ENCODE results near the gene KRTAP9-1. TPM values are rescaled to one million over a fixed set of nuclear protein-coding genes. Genes with fewer than 3 reads are reported as not detected.
"Not testable (repeated sequence)": the region's sequence is repeated elsewhere in the genome, so short reads cannot be mapped to it uniquely, and the experiment has no call there.

Gene KRTAP9-1
- total RNA-seq, 1 experiment from 2014 or later = not detected

- not testable (repeated sequence) for H3K36me3 ChIP-seq, H3K27me3 ChIP-seq, H3K4me3 ChIP-seq
These were observed 37.0 kb downstream of the KRTAP9-1 start, which contains the start of gene KRTAP9-2 for GRCh38 chr17:41226598-41227095. Gene KRTAP9-2 (plus strand): TSS chr17:41226648. CDS start chr17:41226655, 7 bp downstream.

GRCh38 chr17:41230094-41230493 lies 40.4 kb downstream of the KRTAP9-1 start:
- Histone ChIP-seq H3K27me3 (no peaks in the 10 kb centered on the region), H3K9me3 (no peaks in the 10 kb centered on the region; the same call in 1 of the 2 replicates), H3K36me3 (no peaks in the 10 kb centered on the region), H3K4me3 (no peak overlapping the region)
- no peak for DNase-seq

More at GRCh38 chr17:41226598-41227095, 37.0 kb downstream of the KRTAP9-1 start, which contains the start of gene KRTAP9-2:
- not testable (repeated sequence) for DNase-seq, H3K9me3 ChIP-seq

GRCh38 chr17:41231731-41232130 lies 42.0 kb downstream of the KRTAP9-1 start:
- Histone ChIP-seq H3K27me3 (no peaks in the 10 kb centered on the region), H3K9me3 (no peaks in the 10 kb centered on the region), H3K4me3 (no peak overlapping the region), H3K36me3 (no peaks in the 10 kb centered on the region)
- no peak for DNase-seq

- H3K27me3 ChIP-seq, H3K9me3 ChIP-seq, H3K36me3 ChIP-seq, DNase-seq, H3K4me3 ChIP-seq: not testable (repeated sequence)
These were observed 42.9 kb downstream of the KRTAP9-1 start, which contains the start of gene KRTAP9-3 for GRCh38 chr17:41232399-41233105. Gene KRTAP9-3 (plus strand): TSS chr17:41232449. CDS start chr17:41232502, 53 bp downstream.

GRCh38 chr17:41237116-41237515 lies 47.4 kb downstream of the KRTAP9-1 start:
- not testable (repeated sequence) for DNase-seq, H3K36me3 ChIP-seq, H3K4me3 ChIP-seq, H3K27me3 ChIP-seq, H3K9me3 ChIP-seq

GRCh38 chr17:41237949-41238437 lies 48.3 kb downstream of the KRTAP9-1 start, which contains the start of gene KRTAP9-8:
Gene KRTAP9-8 (plus strand): TSS chr17:41237999. CDS start chr17:41238052, 53 bp downstream.
- H3K9me3 ChIP-seq, DNase-seq, H3K27me3 ChIP-seq, H3K4me3 ChIP-seq, H3K36me3 ChIP-seq: not testable (repeated sequence)

Other genes starting within 250 kb of the KRTAP9-1 start
- not detected in 2 replicates for gene KRT39, start 222.9 kb upstream of the KRTAP9-1 start, total RNA-seq (2014; rRNA removed; shearing (Covaris generic); ENCODE audit: low replicate concordance)
- not detected in 2 replicates for gene KRT40, start 205.6 kb upstream of the KRTAP9-1 start, total RNA-seq (2014; rRNA removed; shearing (Covaris generic); ENCODE audit: low replicate concordance)
- gene KRTAP3-3, start 195.7 kb upstream of the KRTAP9-1 start, total RNA-seq (2014; rRNA removed; shearing (Covaris generic); ENCODE audit: low replicate concordance) = not detected in 2 replicates
- gene KRTAP3-2, start 190.0 kb upstream of the KRTAP9-1 start, total RNA-seq (2014; rRNA removed; shearing (Covaris generic); ENCODE audit: low replicate concordance) = not detected in 2 replicates
- not detected in 2 replicates for gene KRTAP3-1, start 180.8 kb upstream of the KRTAP9-1 start, total RNA-seq (2014; rRNA removed; shearing (Covaris generic); ENCODE audit: low replicate concordance)
- 1.2 and 3.2 TPM in 2 replicates for gene KRTAP1-5, start 162.7 kb upstream of the KRTAP9-1 start, total RNA-seq (2014; rRNA removed; shearing (Covaris generic); ENCODE audit: low replicate concordance)
- gene KRTAP1-4, start 159.7 kb upstream of the KRTAP9-1 start, total RNA-seq (2014; rRNA removed; shearing (Covaris generic); ENCODE audit: low replicate concordance) = not detected in 2 replicates
- not detected in 2 replicates for gene KRTAP1-3, start 155.0 kb upstream of the KRTAP9-1 start, total RNA-seq (2014; rRNA removed; shearing (Covaris generic); ENCODE audit: low replicate concordance)
- 0.33 TPM in 1 of 2 replicates, not detected in the other for gene KRTAP1-1, start 148.4 kb upstream of the KRTAP9-1 start, total RNA-seq (2014; rRNA removed; shearing (Covaris generic); ENCODE audit: low replicate concordance)
- not detected in 2 replicates for gene KRTAP2-1, start 142.6 kb upstream of the KRTAP9-1 start, total RNA-seq (2014; rRNA removed; shearing (Covaris generic); ENCODE audit: low replicate concordance)
- gene KRTAP2-2, start 134.7 kb upstream of the KRTAP9-1 start, total RNA-seq (2014; rRNA removed; shearing (Covaris generic); ENCODE audit: low replicate concordance) = not detected in 2 replicates
- gene KRTAP2-3, start 129.8 kb upstream of the KRTAP9-1 start, total RNA-seq (2014; rRNA removed; shearing (Covaris generic); ENCODE audit: low replicate concordance) = 0.33 TPM in 1 of 2 replicates, not detected in the other
- gene KRTAP2-4, start 124.0 kb upstream of the KRTAP9-1 start, total RNA-seq (2014; rRNA removed; shearing (Covaris generic); ENCODE audit: low replicate concordance) = not detected in 2 replicates
- gene KRTAP4-7, start 105.7 kb upstream of the KRTAP9-1 start, total RNA-seq (2014; rRNA removed; shearing (Covaris generic); ENCODE audit: low replicate concordance) = not detected in 2 replicates
- not detected in 2 replicates for gene KRTAP4-8, start 91.7 kb upstream of the KRTAP9-1 start, total RNA-seq (2014; rRNA removed; shearing (Covaris generic); ENCODE audit: low replicate concordance)
- not detected in 2 replicates for gene KRTAP4-16, start 87.7 kb upstream of the KRTAP9-1 start, total RNA-seq (2014; rRNA removed; shearing (Covaris generic); ENCODE audit: low replicate concordance)
- not detected in 2 replicates for gene KRTAP4-9, start 84.5 kb upstream of the KRTAP9-1 start, total RNA-seq (2014; rRNA removed; shearing (Covaris generic); ENCODE audit: low replicate concordance)
- not detected in 2 replicates for gene KRTAP4-11, start 71.5 kb upstream of the KRTAP9-1 start, total RNA-seq (2014; rRNA removed; shearing (Covaris generic); ENCODE audit: low replicate concordance)
- gene KRTAP4-12, start 65.7 kb upstream of the KRTAP9-1 start, total RNA-seq (2014; rRNA removed; shearing (Covaris generic); ENCODE audit: low replicate concordance) = not detected in 2 replicates
- not detected in 2 replicates for gene KRTAP4-6, start 49.3 kb upstream of the KRTAP9-1 start, total RNA-seq (2014; rRNA removed; shearing (Covaris generic); ENCODE audit: low replicate concordance)
- gene KRTAP4-5, start 40.1 kb upstream of the KRTAP9-1 start, total RNA-seq (2014; rRNA removed; shearing (Covaris generic); ENCODE audit: low replicate concordance) = not detected in 2 replicates
- gene KRTAP4-4, start 29.1 kb upstream of the KRTAP9-1 start, total RNA-seq (2014; rRNA removed; shearing (Covaris generic); ENCODE audit: low replicate concordance) = not detected in 2 replicates
- not detected in 2 replicates for gene KRTAP4-3, start 21.7 kb upstream of the KRTAP9-1 start, total RNA-seq (2014; rRNA removed; shearing (Covaris generic); ENCODE audit: low replicate concordance)
- gene KRTAP4-2, start 11.7 kb upstream of the KRTAP9-1 start, total RNA-seq (2014; rRNA removed; shearing (Covaris generic); ENCODE audit: low replicate concordance) = not detected in 2 replicates
- not detected in 2 replicates for gene KRTAP4-1, start 5.0 kb upstream of the KRTAP9-1 start, total RNA-seq (2014; rRNA removed; shearing (Covaris generic); ENCODE audit: low replicate concordance)
- not detected in 2 replicates for gene KRTAP9-2, start 36.8 kb downstream of the KRTAP9-1 start, total RNA-seq (2014; rRNA removed; shearing (Covaris generic); ENCODE audit: low replicate concordance)
- gene KRTAP9-3, start 42.6 kb downstream of the KRTAP9-1 start, total RNA-seq (2014; rRNA removed; shearing (Covaris generic); ENCODE audit: low replicate concordance) = not detected in 2 replicates
- gene KRTAP9-8, start 48.1 kb downstream of the KRTAP9-1 start, total RNA-seq (2014; rRNA removed; shearing (Covaris generic); ENCODE audit: low replicate concordance) = not detected in 2 replicates
- not detected in 2 replicates for gene KRTAP9-4, start 59.8 kb downstream of the KRTAP9-1 start, total RNA-seq (2014; rRNA removed; shearing (Covaris generic); ENCODE audit: low replicate concordance)
- not detected in 2 replicates for gene KRTAP9-9, start 65.5 kb downstream of the KRTAP9-1 start, total RNA-seq (2014; rRNA removed; shearing (Covaris generic); ENCODE audit: low replicate concordance)
- not detected in 2 replicates for gene KRTAP9-6, start 75.5 kb downstream of the KRTAP9-1 start, total RNA-seq (2014; rRNA removed; shearing (Covaris generic); ENCODE audit: low replicate concordance)
- not detected in 2 replicates for gene KRTAP9-7, start 85.8 kb downstream of the KRTAP9-1 start, total RNA-seq (2014; rRNA removed; shearing (Covaris generic); ENCODE audit: low replicate concordance)
- gene KRTAP29-1, start 113.0 kb downstream of the KRTAP9-1 start, total RNA-seq (2014; rRNA removed; shearing (Covaris generic); ENCODE audit: low replicate concordance) = not detected in 2 replicates
- not detected in 2 replicates for gene KRTAP16-1, start 119.4 kb downstream of the KRTAP9-1 start, total RNA-seq (2014; rRNA removed; shearing (Covaris generic); ENCODE audit: low replicate concordance)
- gene KRTAP17-1, start 125.8 kb downstream of the KRTAP9-1 start, total RNA-seq (2014; rRNA removed; shearing (Covaris generic); ENCODE audit: low replicate concordance) = not detected in 2 replicates
- gene KRT33A, start 160.9 kb downstream of the KRTAP9-1 start, total RNA-seq (2014; rRNA removed; shearing (Covaris generic); ENCODE audit: low replicate concordance) = not detected in 2 replicates
- gene KRT33B, start 179.9 kb downstream of the KRTAP9-1 start, total RNA-seq (2014; rRNA removed; shearing (Covaris generic); ENCODE audit: low replicate concordance) = 0.17 and 2.0 TPM in 2 replicates
- gene KRT34, start 192.4 kb downstream of the KRTAP9-1 start, total RNA-seq (2014; rRNA removed; shearing (Covaris generic); ENCODE audit: low replicate concordance) = 0.49 TPM in 1 of 2 replicates, not detected in the other
- gene KRT31, start 207.7 kb downstream of the KRTAP9-1 start, total RNA-seq (2014; rRNA removed; shearing (Covaris generic); ENCODE audit: low replicate concordance) = not detected in 2 replicates
- gene KRT37, start 234.7 kb downstream of the KRTAP9-1 start, total RNA-seq (2014; rRNA removed; shearing (Covaris generic); ENCODE audit: low replicate concordance) = not detected in 2 replicates

Data from MG63 (cell line).